BLaER1 (cell line): ENCODE measurements around the gene WNT5B.
A peak's percentile ranks its signal among the peaks of the same experiment; 100 is the strongest.

ENCODE experiments used
- H3K27ac ChIP-seq: shearing (Covaris generic); formaldehyde crosslinking; 2 replicates; pipeline ENCODE4 v1.8.1; 2022
- H3K27me3 ChIP-seq: shearing (Covaris generic); formaldehyde crosslinking; 2 replicates; pipeline ENCODE4 v1.8.1; 2022
- H3K36me3 ChIP-seq: shearing (Covaris generic); formaldehyde crosslinking; 2 replicates; pipeline ENCODE4 v1.8.1; 2022
- H3K4me1 ChIP-seq: shearing (Covaris generic); formaldehyde crosslinking; 2 replicates; pipeline ENCODE4 v1.8.1; 2022
- H3K4me2 ChIP-seq: shearing (Covaris generic); formaldehyde crosslinking; 2 replicates; pipeline ENCODE4 v1.8.1; 2022
- H3K4me3 ChIP-seq: shearing (Covaris generic); formaldehyde crosslinking; 2 replicates; pipeline ENCODE4 v1.8.1; 2022
- H3K9ac ChIP-seq: shearing (Covaris generic); formaldehyde crosslinking; 2 replicates; pipeline ENCODE4 v1.8.1; 2022
- H3K9me3 ChIP-seq: shearing (Covaris generic); formaldehyde crosslinking; 2 replicates; pipeline ENCODE4 v1.8.1; 2022
- H4K20me1 ChIP-seq: shearing (Covaris generic); formaldehyde crosslinking; 2 replicates; pipeline ENCODE4 v1.8.1; 2022
- Cebpa-rat ChIP-seq: shearing (Covaris generic); IDR thresholded peaks from 2 replicates; pipeline ENCODE4 v1.8.1; 2022

Gene WNT5B

GRCh38 chr12:1663440-1664132 lies 34.6 kb downstream of the WNT5B start:
- H3K4me2 ChIP-seq: peak overlapping the region; percentile 80
- H3K9ac ChIP-seq: no peak overlapping the region
- no peaks in the 10 kb centered on the region for H3K27me3 ChIP-seq
- no peak for TF ChIP-seq Cebpa-rat
- H3K4me1 ChIP-seq: peaks cover 75% of the 10 kb centered on the region
- H3K9me3 ChIP-seq: no peaks in the 10 kb centered on the region
- no peaks in the 10 kb centered on the region for H4K20me1 ChIP-seq
- no peak overlapping the region for H3K4me3 ChIP-seq
- no peaks in the 10 kb centered on the region for H3K36me3 ChIP-seq
- H3K27ac ChIP-seq: peak overlapping the region; percentile 68

- H3K36me3 ChIP-seq: no peaks in the 10 kb centered on the region
- H3K27me3 ChIP-seq: no peaks in the 10 kb centered on the region
- TF ChIP-seq Cebpa-rat: no peak
- no peaks in the 10 kb centered on the region for H4K20me1 ChIP-seq
- no peaks in the 10 kb centered on the region for H3K9me3 ChIP-seq
- peak overlapping the region; percentile 80 for H3K4me2 ChIP-seq
- no peak overlapping the region for H3K4me3 ChIP-seq
- peak overlapping the region; percentile 36; the same call in 1 of the 2 replicates for H3K9ac ChIP-seq
- H3K27ac ChIP-seq: peak overlapping the region; percentile 63
- H3K4me1 ChIP-seq: peaks cover 84% of the 10 kb centered on the region
Observed at GRCh38 chr12:1665366-1665765, 36.3 kb downstream of the WNT5B start.

GRCh38 chr12:1666215-1666614 lies 37.2 kb downstream of the WNT5B start:
- Histone ChIP-seq H3K36me3 (no peaks in the 10 kb centered on the region), H4K20me1 (no peaks in the 10 kb centered on the region), H3K4me3 (no peak overlapping the region), H3K9me3 (no peaks in the 10 kb centered on the region), H3K9ac (no peak overlapping the region; the same call in 1 of the 2 replicates), H3K4me2 (peak overlapping the region; percentile 80), H3K27me3 (no peaks in the 10 kb centered on the region), H3K4me1 (peaks cover 84% of the 10 kb centered on the region), H3K27ac (peak overlapping the region; percentile 85)
- no peak for TF ChIP-seq Cebpa-rat

- 0 out of 2 replicates have a peak overlapping the region, but pooled peaks have one; percentile 12 for H3K4me3 ChIP-seq
- peak overlapping the region; percentile 85 for H3K27ac ChIP-seq
- no peaks in the 10 kb centered on the region for H3K36me3 ChIP-seq
- H3K9me3 ChIP-seq: no peaks in the 10 kb centered on the region
- no peak for TF ChIP-seq Cebpa-rat
- peaks cover 84% of the 10 kb centered on the region for H3K4me1 ChIP-seq
- H3K4me2 ChIP-seq: peak overlapping the region; percentile 80
- H3K9ac ChIP-seq: peak overlapping the region; percentile 61
- no peaks in the 10 kb centered on the region for H3K27me3 ChIP-seq
- H4K20me1 ChIP-seq: no peaks in the 10 kb centered on the region
Observed at GRCh38 chr12:1666685-1667162, 37.7 kb downstream of the WNT5B start.

GRCh38 chr12:1668833-1669543 lies 40.0 kb downstream of the WNT5B start:
- H3K27ac ChIP-seq: peak overlapping the region; percentile 85

GRCh38 chr12:1670358-1671268 lies 41.6 kb downstream of the WNT5B start:
- peak overlapping the region; percentile 80 for H3K4me2 ChIP-seq
- no peak for TF ChIP-seq Cebpa-rat
- no peaks in the 10 kb centered on the region for H4K20me1 ChIP-seq
- peak overlapping the region; percentile 85 for H3K27ac ChIP-seq
- no peaks in the 10 kb centered on the region for H3K9me3 ChIP-seq
- no peaks in the 10 kb centered on the region for H3K27me3 ChIP-seq
- H3K36me3 ChIP-seq: no peaks in the 10 kb centered on the region
- H3K9ac ChIP-seq: peak overlapping the region; percentile 7; the same call in 1 of the 2 replicates
- H3K4me1 ChIP-seq: peaks cover 54% of the 10 kb centered on the region
- H3K4me3 ChIP-seq: no peak overlapping the region

More at GRCh38 chr12:1668833-1669543, 40.0 kb downstream of the WNT5B start:
- Histone ChIP-seq H3K4me2 (peak overlapping the region; percentile 80), H4K20me1 (no peaks in the 10 kb centered on the region), H3K4me3 (peak overlapping the region; percentile 35; the same call in 1 of the 2 replicates), H3K36me3 (no peaks in the 10 kb centered on the region), H3K9me3 (no peaks in the 10 kb centered on the region), H3K27me3 (no peaks in the 10 kb centered on the region), H3K9ac (peak overlapping the region; percentile 69), H3K4me1 (peaks cover 70% of the 10 kb centered on the region)
- TF ChIP-seq Cebpa-rat: peak; percentile 86

- no peaks in the 10 kb centered on the region for H3K9me3 ChIP-seq
- TF ChIP-seq Cebpa-rat: no peak
- H3K4me3 ChIP-seq: no peak overlapping the region
- H3K4me2 ChIP-seq: no peak overlapping the region
- no peak overlapping the region for H3K9ac ChIP-seq
- H3K4me1 ChIP-seq: no peaks in the 10 kb centered on the region; the same call in 1 of the 2 replicates
- H3K27ac ChIP-seq: no peak overlapping the region
- no peaks in the 10 kb centered on the region for H4K20me1 ChIP-seq
- H3K27me3 ChIP-seq: no peaks in the 10 kb centered on the region
- H3K36me3 ChIP-seq: no peaks in the 10 kb centered on the region
Observed at GRCh38 chr12:1676043-1676442, 47.0 kb downstream of the WNT5B start.

GRCh38 chr12:1680804-1681492 lies 51.9 kb downstream of the WNT5B start:
- Histone ChIP-seq H3K9ac (no peak overlapping the region), H3K4me3 (no peak overlapping the region), H3K4me2 (no peak overlapping the region), H3K4me1 (no peaks in the 10 kb centered on the region), H3K36me3 (no peaks in the 10 kb centered on the region), H3K27ac (no peak overlapping the region), H3K27me3 (no peaks in the 10 kb centered on the region), H3K9me3 (no peaks in the 10 kb centered on the region), H4K20me1 (no peaks in the 10 kb centered on the region)
- TF ChIP-seq Cebpa-rat: no peak

- no peak overlapping the region for H3K27ac ChIP-seq
- H3K4me2 ChIP-seq: no peak overlapping the region
- no peak overlapping the region for H3K4me3 ChIP-seq
- TF ChIP-seq Cebpa-rat: no peak
- no peaks in the 10 kb centered on the region for H3K9me3 ChIP-seq
- no peak overlapping the region for H3K9ac ChIP-seq
- H3K27me3 ChIP-seq: no peaks in the 10 kb centered on the region
- no peaks in the 10 kb centered on the region for H3K4me1 ChIP-seq
- H4K20me1 ChIP-seq: no peaks in the 10 kb centered on the region
- no peaks in the 10 kb centered on the region for H3K36me3 ChIP-seq
Observed at GRCh38 chr12:1681493-1681807, 52.4 kb downstream of the WNT5B start.
